HCT116 (cell line): ENCODE results near the gene UBAC2. TPM values are rescaled to one million over a fixed set of nuclear protein-coding genes. Genes with fewer than 3 reads are reported as not detected.

Source experiments
- ATAC-seq: fragments of 200-7000 bp; cut with Tn5 transposase; 2 replicates; pipeline ENCODE4 v1.9.1; 2020; ENCODE audit warnings: mild to moderate bottlenecking, moderate library complexity
- BruUV-seq: library from RNA; stranded (reverse); fragments of 400-500 nt; replicated peaks from 2 replicates; lab custom pipeline; 2021; lab: Mats Ljungman, UMichigan
- CTCF ChIA-PET: fragments of 300-600 bp; sonication (Branson Sonifier 250); formaldehyde crosslinking; loops from one replicate; lab custom pipeline; 2021; ENCODE audit warnings: antibody characterized with exemption; lab: Charles Lee
- POLR2A ChIA-PET: fragments of 300-600, 350-600 bp; sonication (Branson Sonifier 250); formaldehyde crosslinking; loops from one replicate; lab custom pipeline; 2021; ENCODE audit warnings: antibody characterized with exemption; lab: Charles Lee
- RAD21 ChIA-PET, 2 experiments: fragments of 300-600 bp; sonication (Branson Sonifier 250); formaldehyde crosslinking; loops; one replicate each; lab custom pipeline; 2023; ENCODE audit warnings: low total read pairs in 2 of 2; ENCODE audit not compliant: uncharacterized antibody in 2 of 2, unreplicated experiment in 2 of 2, low non-redundant PET in 1 of 2; lab: Charles Lee
- DNase-seq: peaks from one replicate; pipeline ENCODE4 v3.0.0-alpha.2; 2010; ENCODE audit warnings: low read depth, low spot score
- H2AFZ ChIP-seq: fragments of 200-600 bp; shearing (Covaris generic), sonication (generic); 2 replicates; pipeline ENCODE4 v1.6.1; 2017; ENCODE audit warnings: low read depth, mixed run types, mixed read lengths, antibody characterized with exemption, low read length; ENCODE audit not compliant: poor library complexity, severe bottlenecking
- H3K27ac ChIP-seq: 2 replicates; pipeline ENCODE4 v1.5.1; 2012; ENCODE audit warnings: low read depth, low read length
- H3K27me3 ChIP-seq: fragments of 200-600 bp; sonication (generic); 2 replicates; pipeline ENCODE4 v1.6.1; 2016; ENCODE audit warnings: mixed run types, low read length, mixed read lengths; ENCODE audit not compliant: insufficient read depth
- H3K36me3 ChIP-seq, 2 experiments: fragments of 200-500 bp in 1 of 2; fragments of 200-600 bp in 1 of 2; sonication (Bioruptor generic) in 1 of 2; sonication (generic) in 1 of 2; 2 replicates each; pipeline versions ENCODE4 v1.5.1 to v1.6.1; 2014 to 2016; ENCODE audit warnings: low read length in 2 of 2, inconsistent platforms in 1 of 2, mixed read lengths in 1 of 2, mixed run types in 1 of 2; ENCODE audit not compliant: insufficient read depth in 2 of 2, control insufficient read depth in 1 of 2
- H3K4me1 ChIP-seq, 2 experiments: fragments of 200-600 bp in 1 of 2; sonication (generic) in 1 of 2; 2 replicates each; pipeline versions ENCODE4 v1.5.1 to v1.6.1; 2012 to 2017; ENCODE audit warnings: low read length in 2 of 2, inconsistent platforms in 1 of 2, mild to moderate bottlenecking in 1 of 2, mixed read lengths in 1 of 2, mixed run types in 1 of 2, moderate library complexity in 1 of 2; ENCODE audit not compliant: insufficient read depth in 2 of 2, control insufficient read depth in 1 of 2
- H3K4me2 ChIP-seq: fragments of 200-600 bp; sonication (generic); 2 replicates; pipeline ENCODE4 v1.6.1; 2017; ENCODE audit warnings: mixed run types, low read length, mixed read lengths
- H3K4me3 ChIP-seq, 2 experiments: fragments of 200-600 bp in 1 of 2; sonication (generic) in 1 of 2; replicated peaks in 1 of 2; 2 replicates each; pipeline ENCODE4 v1.5.1; 2011 to 2016; ENCODE audit warnings: low read length in 2 of 2, control low read depth in 1 of 2, low read depth in 1 of 2, mild to moderate bottlenecking in 1 of 2, mixed read lengths in 1 of 2, mixed run types in 1 of 2
- H3K79me2 ChIP-seq: fragments of 200-600 bp; sonication (generic); 2 replicates; pipeline ENCODE4 v1.6.1; 2017; ENCODE audit warnings: mild to moderate bottlenecking, mixed run types, low read length, moderate library complexity, mixed read lengths; ENCODE audit not compliant: insufficient read depth
- H3K9ac ChIP-seq: fragments of 200-600 bp; sonication (generic); 2 replicates; pipeline ENCODE4 v1.6.1; 2016; ENCODE audit warnings: low read length, mixed read lengths
- H3K9me2 ChIP-seq: fragments of 200-600 bp; sonication (generic), shearing (Covaris generic); 2 replicates; pipeline ENCODE4 v1.6.1; 2017; ENCODE audit warnings: mixed run types, mild to moderate bottlenecking, moderate library complexity; ENCODE audit not compliant: insufficient read depth
- H3K9me3 ChIP-seq, 2 experiments: fragments of 200-500 bp in 1 of 2; fragments of 200-600 bp in 1 of 2; sonication (Bioruptor generic) in 1 of 2; sonication (generic) in 1 of 2; 2 replicates each; pipeline ENCODE4 v1.6.1; 2014 to 2017; ENCODE audit warnings: low read length in 2 of 2, mixed read lengths in 2 of 2, inconsistent platforms in 1 of 2, low read depth in 1 of 2, mild to moderate bottlenecking in 1 of 2, mixed run types in 1 of 2, moderate library complexity in 1 of 2; ENCODE audit not compliant: control insufficient read depth in 1 of 2, insufficient read depth in 1 of 2
- H4K20me1 ChIP-seq: fragments of 200-600 bp; sonication (generic), shearing (Covaris generic); 2 replicates; pipeline ENCODE4 v1.6.1; 2017; ENCODE audit warnings: mixed run types, mild to moderate bottlenecking, moderate library complexity; ENCODE audit not compliant: insufficient read depth
- ATF3 ChIP-seq: IDR thresholded peaks from 2 replicates; pipeline ENCODE4 v1.6.1; 2012
- CBX3 ChIP-seq: IDR thresholded peaks from 2 replicates; pipeline ENCODE4 v1.6.1; 2012; ENCODE audit warnings: low read depth
- CEBPB ChIP-seq: IDR thresholded peaks from 2 replicates; pipeline ENCODE4 v1.6.1; 2012; ENCODE audit warnings: low read depth
- EGR1 ChIP-seq: IDR thresholded peaks from 2 replicates; pipeline ENCODE4 v1.6.1; 2012; ENCODE audit warnings: low read depth
- ELF1 ChIP-seq: IDR thresholded peaks from 2 replicates; pipeline ENCODE4 v1.6.1; 2012; ENCODE audit warnings: low read depth, borderline replicate concordance
- EZH2phosphoT487 ChIP-seq: fragments of 200-600 bp; IDR thresholded peaks from 2 replicates; pipeline ENCODE4 v1.6.1; 2018; ENCODE audit warnings: antibody characterized with exemption, borderline replicate concordance
- MAX ChIP-seq: IDR thresholded peaks from 2 replicates; pipeline ENCODE4 v1.6.1; 2012
- POLR2A ChIP-seq: IDR thresholded peaks from 2 replicates; pipeline ENCODE4 v1.7.0; 2011; ENCODE audit warnings: borderline replicate concordance; ENCODE audit not compliant: insufficient read depth, insufficient read length; ENCODE audit errors: extremely low read depth
- POLR2AphosphoS5 ChIP-seq: IDR thresholded peaks from 2 replicates; pipeline ENCODE4 v1.6.1; 2011; ENCODE audit warnings: mild to moderate bottlenecking, low read depth, low read length, moderate library complexity
- SP1 ChIP-seq: IDR thresholded peaks from 2 replicates; pipeline ENCODE4 v1.6.1; 2012; ENCODE audit warnings: low read depth
- SRF ChIP-seq: IDR thresholded peaks from 2 replicates; pipeline ENCODE4 v1.6.1; 2012; ENCODE audit warnings: low read depth
- ZBTB33 ChIP-seq: IDR thresholded peaks from 2 replicates; pipeline ENCODE4 v1.6.1; 2011; ENCODE audit warnings: mild to moderate bottlenecking, low read length, moderate library complexity; ENCODE audit not compliant: insufficient replicate concordance; ENCODE audit errors: extremely low read depth
- ZFX ChIP-seq: fragments of 450-650 bp; IDR thresholded peaks from 2 replicates; pipeline ENCODE4 v1.6.1; 2017
- ZNF274 ChIP-seq: fragments of 200-500 bp; sonication (Bioruptor generic); IDR thresholded peaks from 2 replicates; pipeline ENCODE4 v1.6.1; 2014; ENCODE audit warnings: mild to moderate bottlenecking, low read depth, low read length, inconsistent platforms
- intact Hi-C: fragments of 100-400 bp; cut with micrococcal nuclease; formaldehyde crosslinking; loops from 2 replicates; pipeline ENCODE4 v1.10.0; 2022
- total RNA-seq: library from RNA; stranded (reverse); gene quantifications from one replicate; pipeline ENCODE4 v1.2.1, GENCODE V29; 2021; ENCODE audit not compliant: unreplicated experiment

Gene UBAC2
- total RNA-seq, 1 experiment from 2014 or later, result 67.4 TPM

- Histone ChIP-seq H3K9ac (no peak overlapping the region), H2AFZ (no peak overlapping the region), H3K4me3 (no peak overlapping the region), H3K4me1 (peaks cover 74 to 95% of the 10 kb centered on the region in 2 experiments), H3K9me3 (no peaks in the 10 kb centered on the region), H3K4me2 (peak overlapping the region; percentile 40; the same call in 1 of the 2 replicates), H3K27me3 (no peaks in the 10 kb centered on the region), H3K9me2 (no peaks in the 10 kb centered on the region), H3K27ac (no peak overlapping the region), H3K36me3 (0 out of 4 replicates have a peak, but pooled peaks cover 0 to 6% of the 10 kb centered on the region in 2 experiments), H3K79me2 (peaks cover 28% of the 10 kb centered on the region; the same call in 1 of the 2 replicates), H4K20me1 (no peaks in the 10 kb centered on the region)
- CTCF ChIA-PET, result no interaction called here
- RAD21 ChIA-PET, result no interaction called here
- intact Hi-C loops, result no loop called here
- ATAC-seq, result no peak
- BruUV-seq, result no TSS peak
- POLR2A ChIA-PET, result interaction anchor here (1.0 kb wide), 1 partner anchor 10 kb away, joined by 3 read pairs; no protein-coding TSS in a partner anchor
- TF ChIP-seq ZFX, result no peak
- TF ChIP-seq CBX3, result no peak
- TF ChIP-seq POLR2A, result no peak
- no peak for TF ChIP-seq CEBPB
- TF ChIP-seq ELF1, result no peak
- DNase-seq, result no peak
Measured at GRCh38 chr13:99312493-99312883, 111.8 kb downstream of the UBAC2 start.

GRCh38 chr13:99313501-99313900 is 112.8 kb downstream of the UBAC2 start:
- ChIA-PET CTCF (no interaction called here), POLR2A (no interaction called here), RAD21 (no interaction called here)
- no peak for ATAC-seq
- H3K36me3 ChIP-seq, result 0 out of 4 replicates have a peak, but pooled peaks cover 0 to 2% of the 10 kb centered on the region in 2 experiments
- no peak for DNase-seq
- H3K4me3 ChIP-seq, result no peak overlapping the region
- peak overlapping the region; percentile 68 for H3K4me2 ChIP-seq
- H3K9me2 ChIP-seq, result no peaks in the 10 kb centered on the region
- TF ChIP-seq EZH2phosphoT487 (no peak), SRF (no peak), POLR2AphosphoS5 (no peak), MAX (no peak), POLR2A (no peak), ELF1 (no peak), ZBTB33 (no peak), ATF3 (no peak), SP1 (no peak), ZFX (no peak), EGR1 (no peak), ZNF274 (no peak), CEBPB (no peak), CBX3 (no peak)
- H3K4me1 ChIP-seq, result peaks cover 70 to 95% of the 10 kb centered on the region in 2 experiments
- peak overlapping the region; percentile 70; the same call in 1 of the 2 replicates for H3K27ac ChIP-seq
- BruUV-seq, result no TSS peak
- no peaks in the 10 kb centered on the region for H3K9me3 ChIP-seq
- H3K9ac ChIP-seq, result peak overlapping the region; percentile 61
- peaks cover 28% of the 10 kb centered on the region; the same call in 1 of the 2 replicates for H3K79me2 ChIP-seq
- H4K20me1 ChIP-seq, result no peaks in the 10 kb centered on the region
- intact Hi-C loops, result no loop called here
- no peak overlapping the region for H2AFZ ChIP-seq
- no peaks in the 10 kb centered on the region for H3K27me3 ChIP-seq
